Activated T-cell treated with anti-CD3 and anti-CD28 coated beads, Interleukin-2, amount 50 U/mL, for 24 hours (primary cell): ENCODE results near the gene CNNM3.
A peak's percentile ranks its signal among the peaks of the same experiment; 100 is the strongest.
"Not testable (repeated sequence)": the region's sequence is repeated elsewhere in the genome, so short reads cannot be mapped to it uniquely, and the experiment has no call there.

Experiments
- DNase-seq: peaks from one replicate; pipeline ENCODE4 v3.0.0-alpha.2; 2020
- H3K27ac Mint-ChIP-seq: 2 replicates; pipeline ENCODE4 v1.8.0; 2020; ENCODE audit warnings: mild to moderate bottlenecking, mixed read lengths
- H3K27me3 Mint-ChIP-seq: 2 replicates; pipeline ENCODE4 v1.8.0; 2020; ENCODE audit warnings: mixed read lengths
- H3K36me3 Mint-ChIP-seq: 2 replicates; pipeline ENCODE4 v1.8.0; 2020; ENCODE audit warnings: low read depth, mixed read lengths
- H3K4me1 Mint-ChIP-seq: 2 replicates; pipeline ENCODE4 v1.8.0; 2020; ENCODE audit warnings: low read depth, mixed read lengths
- H3K4me3 Mint-ChIP-seq: 2 replicates; pipeline ENCODE4 v1.8.0; 2020; ENCODE audit warnings: mild to moderate bottlenecking, moderate library complexity, mixed read lengths
- H3K9me3 Mint-ChIP-seq: 2 replicates; pipeline ENCODE4 v1.8.0; 2020; ENCODE audit warnings: mixed read lengths

CNNM3 gene

GRCh38 chr2:96856776-96857666, 41.0 kb downstream of the CNNM3 start:
- Mint-ChIP-seq H3K9me3 (no peaks in the 10 kb centered on the region), H3K4me1 (peaks cover 40% of the 10 kb centered on the region), H3K4me3 (peak overlapping the region; percentile 91), H3K27me3 (no peaks in the 10 kb centered on the region), H3K27ac (peak overlapping the region; percentile 88), H3K36me3 (peaks cover 52% of the 10 kb centered on the region)
- peak; percentile 32 for DNase-seq

- Mint-ChIP-seq H3K27me3 (no peaks in the 10 kb centered on the region), H3K27ac (peak within 1 kb of the TSS; percentile 88), H3K9me3 (no peaks in the 10 kb centered on the region), H3K36me3 (peaks cover 50% of the 10 kb centered on the region), H3K4me1 (peaks cover 40% of the 10 kb centered on the region), H3K4me3 (peak within 1 kb of the TSS; percentile 91)
- DNase-seq = peak; percentile 99
Observed at GRCh38 chr2:96857667-96858372, 41.8 kb downstream of the CNNM3 start, which contains the start of gene ANKRD39. Gene ANKRD39 (minus strand): TSS chr2:96858016. CDS start chr2:96857987, 29 bp downstream.

- peak overlapping the region; percentile 61 for H3K27ac Mint-ChIP-seq
- DNase-seq = no peak
- no peaks in the 10 kb centered on the region for H3K9me3 Mint-ChIP-seq
- no peaks in the 10 kb centered on the region for H3K27me3 Mint-ChIP-seq
- H3K4me3 Mint-ChIP-seq = peak overlapping the region; percentile 91
- H3K36me3 Mint-ChIP-seq = peaks cover 48% of the 10 kb centered on the region
- H3K4me1 Mint-ChIP-seq = peaks cover 40% of the 10 kb centered on the region
Observed at GRCh38 chr2:96859099-96859649, 43.1 kb downstream of the CNNM3 start.

- Mint-ChIP-seq H3K36me3 (peaks cover 49% of the 10 kb centered on the region), H3K27me3 (no peaks in the 10 kb centered on the region), H3K27ac (no peak overlapping the region), H3K9me3 (no peaks in the 10 kb centered on the region), H3K4me1 (peaks cover 36% of the 10 kb centered on the region), H3K4me3 (peak overlapping the region; percentile 23)
- no peak for DNase-seq
Observed at GRCh38 chr2:96859681-96860064, 43.6 kb downstream of the CNNM3 start.

GRCh38 chr2:96860065-96861029, 44.3 kb downstream of the CNNM3 start:
- Mint-ChIP-seq H3K9me3 (no peaks in the 10 kb centered on the region), H3K4me1 (peaks cover 32% of the 10 kb centered on the region), H3K4me3 (no peak overlapping the region), H3K36me3 (peaks cover 50% of the 10 kb centered on the region), H3K27ac (peak overlapping the region; percentile 6), H3K27me3 (no peaks in the 10 kb centered on the region)
- DNase-seq = peak; percentile 61

- Mint-ChIP-seq H3K27me3 (no peaks in the 10 kb centered on the region), H3K4me1 (peaks cover 33% of the 10 kb centered on the region), H3K9me3 (no peaks in the 10 kb centered on the region), H3K36me3 (peaks cover 55% of the 10 kb centered on the region), H3K4me3 (no peak overlapping the region), H3K27ac (no peak overlapping the region)
- no peak for DNase-seq
Observed at GRCh38 chr2:96861074-96861473, 45.0 kb downstream of the CNNM3 start.

- not testable (repeated sequence) for H3K9me3 Mint-ChIP-seq, DNase-seq, H3K4me3 Mint-ChIP-seq, H3K27me3 Mint-ChIP-seq, H3K27ac Mint-ChIP-seq
- Mint-ChIP-seq H3K36me3 (peaks cover 49% of the 10 kb centered on the region), H3K4me1 (peaks cover 36% of the 10 kb centered on the region)
Observed at GRCh38 chr2:96863056-96863455, 47.0 kb downstream of the CNNM3 start.

GRCh38 chr2:96863575-96864342, 47.7 kb downstream of the CNNM3 start:
- no peak overlapping the region for H3K4me3 Mint-ChIP-seq
- no peak for DNase-seq
- peaks cover 37% of the 10 kb centered on the region for H3K4me1 Mint-ChIP-seq
- no peaks in the 10 kb centered on the region for H3K9me3 Mint-ChIP-seq
- no peaks in the 10 kb centered on the region for H3K27me3 Mint-ChIP-seq
- peaks cover 49% of the 10 kb centered on the region for H3K36me3 Mint-ChIP-seq
- no peak overlapping the region for H3K27ac Mint-ChIP-seq

GRCh38 chr2:96864343-96865091, 48.4 kb downstream of the CNNM3 start:
- no peak overlapping the region for H3K4me3 Mint-ChIP-seq
- peaks cover 49% of the 10 kb centered on the region for H3K36me3 Mint-ChIP-seq

GRCh38 chr2:96865654-96866053, 49.6 kb downstream of the CNNM3 start:
- H3K27me3 Mint-ChIP-seq = peaks cover 4% of the 10 kb centered on the region
- no peak overlapping the region for H3K4me3 Mint-ChIP-seq
- H3K4me1 Mint-ChIP-seq = peaks cover 24% of the 10 kb centered on the region
- DNase-seq = no peak
- H3K27ac Mint-ChIP-seq = peak overlapping the region; percentile 60
- H3K36me3 Mint-ChIP-seq = peaks cover 41% of the 10 kb centered on the region
- no peaks in the 10 kb centered on the region for H3K9me3 Mint-ChIP-seq

More at GRCh38 chr2:96864343-96865091, 48.4 kb downstream of the CNNM3 start:
- H3K4me1 Mint-ChIP-seq = peaks cover 29% of the 10 kb centered on the region
- H3K27me3 Mint-ChIP-seq = no peaks in the 10 kb centered on the region
- H3K9me3 Mint-ChIP-seq = no peaks in the 10 kb centered on the region
- H3K27ac Mint-ChIP-seq = no peak overlapping the region
- DNase-seq = no peak

GRCh38 chr2:96866149-96866548, 50.1 kb downstream of the CNNM3 start:
- Mint-ChIP-seq H3K4me3 (no peak overlapping the region), H3K36me3 (peaks cover 41% of the 10 kb centered on the region), H3K9me3 (no peaks in the 10 kb centered on the region), H3K27ac (no peak overlapping the region), H3K4me1 (peaks cover 28% of the 10 kb centered on the region), H3K27me3 (peaks cover 7% of the 10 kb centered on the region)
- DNase-seq = no peak

GRCh38 chr2:96866586-96866985, 50.5 kb downstream of the CNNM3 start:
- H3K27ac Mint-ChIP-seq = peak overlapping the region; percentile 69
- peak overlapping the region; percentile 82 for H3K4me3 Mint-ChIP-seq
- no peaks in the 10 kb centered on the region for H3K9me3 Mint-ChIP-seq
- H3K4me1 Mint-ChIP-seq = peaks cover 29% of the 10 kb centered on the region
- peaks cover 36% of the 10 kb centered on the region for H3K36me3 Mint-ChIP-seq
- peaks cover 7% of the 10 kb centered on the region for H3K27me3 Mint-ChIP-seq
- DNase-seq = no peak
